WI38 (cell line): ENCODE results near the gene BTG4.

ENCODE experiments used
- H3K4me3 ChIP-seq: 2 replicates; pipeline ENCODE4 v1.5.1; 2011; ENCODE audit warnings: low read depth, mild to moderate bottlenecking, control low read depth, low read length
- CTCF ChIP-seq: IDR thresholded peaks from 2 replicates; pipeline ENCODE4 v1.5.1; 2012; ENCODE audit warnings: low read depth, mild to moderate bottlenecking, control low read depth, low read length

The BTG4 gene

GRCh38 chr11:111474432-111474831, 37.8 kb downstream of the BTG4 start:
- H3K4me3 ChIP-seq, result no peak overlapping the region
- no peak for TF ChIP-seq CTCF

- H3K4me3 ChIP-seq, result no peak overlapping the region
- TF ChIP-seq CTCF, result no peak
Measured at GRCh38 chr11:111472228-111472627, 40.0 kb downstream of the BTG4 start.

GRCh38 chr11:111469200-111469599, 43.0 kb downstream of the BTG4 start:
- no peak overlapping the region for H3K4me3 ChIP-seq
- no peak for TF ChIP-seq CTCF

- TF ChIP-seq CTCF, result no peak
Measured at GRCh38 chr11:111466615-111467014, 45.6 kb downstream of the BTG4 start.

GRCh38 chr11:111465400-111465799, 46.8 kb downstream of the BTG4 start:
- no peak for TF ChIP-seq CTCF
- no peak overlapping the region for H3K4me3 ChIP-seq

More at GRCh38 chr11:111466615-111467014, 45.6 kb downstream of the BTG4 start:
- no peak overlapping the region for H3K4me3 ChIP-seq

GRCh38 chr11:111463276-111463675, 48.9 kb downstream of the BTG4 start:
- no peak overlapping the region for H3K4me3 ChIP-seq
- no peak for TF ChIP-seq CTCF

GRCh38 chr11:111462329-111462728, 49.9 kb downstream of the BTG4 start:
- no peak overlapping the region for H3K4me3 ChIP-seq
- TF ChIP-seq CTCF, result no peak
